H1 (cell line): ENCODE results near the gene NTRK2. TPM values are rescaled to one million over a fixed set of nuclear protein-coding genes. Genes with fewer than 3 reads are reported as not detected.

ENCODE experiments used
- CTCF ChIA-PET: fragments of 300-600 bp; sonication (Branson Sonifier 250); formaldehyde crosslinking; loops from one replicate; lab custom pipeline; 2021; ENCODE audit not compliant: partially characterized antibody; lab: Charles Lee
- POLR2A ChIA-PET: fragments of 300-600 bp; sonication (Branson Sonifier 250); formaldehyde crosslinking; loops from one replicate; lab custom pipeline; 2021; ENCODE audit warnings: inconsistent platforms; ENCODE audit not compliant: partially characterized antibody; lab: Charles Lee
- DNase-seq, 2 experiments: peaks; one replicate each; pipeline versions ENCODE4 v3.0.0 to v3.0.0-alpha.2; 2010 to 2022; ENCODE audit warnings: low spot score in 2 of 2, low read depth in 1 of 2, mixed read lengths in 1 of 2
- FAIRE-seq: peaks from 2 replicates; lab custom pipeline; 2011; peaks lifted over from hg19 to GRCh38; lab: Jason Lieb, UNC
- H2AFZ ChIP-seq: 2 replicates; pipeline ENCODE4 v1.8.1; 2012; ENCODE audit warnings: low read length, inconsistent platforms
- H2AK5ac ChIP-seq: 2 replicates; pipeline ENCODE4 v1.6.1; 2013; ENCODE audit warnings: low read depth, low read length
- H2BK120ac ChIP-seq: replicated peaks from 2 replicates; pipeline ENCODE3; 2013; ENCODE audit warnings: low read depth, low read length, inconsistent platforms
- H2BK12ac ChIP-seq: 2 replicates; pipeline ENCODE4 v1.6.1; 2013; ENCODE audit warnings: low read depth, low read length
- H2BK15ac ChIP-seq: 2 replicates; pipeline ENCODE4 v1.6.1; 2013; ENCODE audit warnings: low read length
- H2BK20ac ChIP-seq: 2 replicates; pipeline ENCODE4 v1.6.1; 2013; ENCODE audit warnings: low read length
- H2BK5ac ChIP-seq: 2 replicates; pipeline ENCODE4 v1.6.1; 2013; ENCODE audit warnings: low read depth, low read length
- H3K14ac ChIP-seq: 2 replicates; pipeline ENCODE4 v1.6.1; 2013; ENCODE audit warnings: inconsistent platforms; ENCODE audit not compliant: insufficient read length
- H3K18ac ChIP-seq: 2 replicates; pipeline ENCODE4 v1.6.1; 2013; ENCODE audit warnings: low read length; ENCODE audit errors: extremely low read depth
- H3K23ac ChIP-seq: 2 replicates; pipeline ENCODE4 v1.6.1; 2013; ENCODE audit warnings: inconsistent platforms; ENCODE audit not compliant: insufficient read length
- H3K23me2 ChIP-seq: 2 replicates; pipeline ENCODE4 v1.6.1; 2013; ENCODE audit warnings: low read depth, low read length
- H3K27ac ChIP-seq: 2 replicates; pipeline ENCODE4 v1.6.1; 2011; ENCODE audit warnings: low read depth, low read length, inconsistent platforms
- H3K27me3 ChIP-seq, 4 experiments: replicated peaks in 1 of 4; 1 replicate in 1 of 4; 2 replicates in 3 of 4; pipeline versions ENCODE4 v1.6.1 to v1.8.1; 2011 to 2013; ENCODE audit warnings: low read length in 3 of 4, mild to moderate bottlenecking in 3 of 4, inconsistent platforms in 2 of 4, mixed read lengths in 2 of 4, moderate library complexity in 1 of 4; ENCODE audit not compliant: control insufficient read depth in 3 of 4, insufficient read depth in 3 of 4; ENCODE audit errors: extremely low read depth in 1 of 4
- H3K36me3 ChIP-seq, 4 experiments: 2 replicates each; pipeline versions ENCODE4 v1.6.1 to v1.8.1; 2011 to 2013; ENCODE audit warnings: mild to moderate bottlenecking in 4 of 4, low read length in 3 of 4, moderate library complexity in 2 of 4, control low read depth in 1 of 4, inconsistent platforms in 1 of 4; ENCODE audit not compliant: insufficient read depth in 4 of 4, control insufficient read depth in 2 of 4
- H3K4ac ChIP-seq: replicated peaks from 2 replicates; pipeline ENCODE3; 2013; ENCODE audit warnings: low read length, low read depth, mixed read lengths, inconsistent platforms; ENCODE audit not compliant: insufficient read length
- H3K4me1 ChIP-seq, 4 experiments: replicated peaks in 1 of 4; 1 replicate in 1 of 4; 2 replicates in 3 of 4; pipeline versions ENCODE4 v1.6.1 to v1.8.1; 2011 to 2013; ENCODE audit warnings: low read length in 3 of 4, inconsistent platforms in 2 of 4, mixed read lengths in 1 of 4; ENCODE audit not compliant: insufficient read depth in 4 of 4, control insufficient read depth in 3 of 4
- H3K4me2 ChIP-seq, 2 experiments: 2 replicates each; pipeline versions ENCODE4 v1.6.1 to v1.8.1; 2011 to 2013; ENCODE audit warnings: low read depth in 2 of 2, low read length in 2 of 2, control low read depth in 1 of 2, inconsistent platforms in 1 of 2, mild to moderate bottlenecking in 1 of 2; ENCODE audit not compliant: insufficient read depth in 1 of 2
- H3K4me3 ChIP-seq, 4 experiments: fragments of 200-600, 300-600 bp in 1 of 4; sonication (generic), shearing (Covaris generic), sonication (Bioruptor Twin) in 1 of 4; 2 replicates each; pipeline versions ENCODE4 v1.5.1 to v1.8.1; 2011 to 2016; ENCODE audit warnings: low read length in 4 of 4, low read depth in 3 of 4, control low read depth in 2 of 4, inconsistent platforms in 2 of 4, mild to moderate bottlenecking in 2 of 4, mixed read lengths in 1 of 4, moderate library complexity in 1 of 4; ENCODE audit not compliant: insufficient read depth in 2 of 4; ENCODE audit errors: extremely low read depth in 1 of 4
- H3K56ac ChIP-seq: replicated peaks from 2 replicates; pipeline ENCODE3; 2013; ENCODE audit warnings: low read depth, mild to moderate bottlenecking, mixed read lengths, low read length, inconsistent platforms; ENCODE audit not compliant: insufficient read length
- H3K79me1 ChIP-seq: 2 replicates; pipeline ENCODE4 v1.6.1; 2013; ENCODE audit warnings: low read depth, low read length, control low read depth
- H3K79me2 ChIP-seq, 2 experiments: 2 replicates each; pipeline versions ENCODE4 v1.6.1 to v1.8.1; 2012 to 2013; ENCODE audit warnings: low read length in 2 of 2, mild to moderate bottlenecking in 2 of 2, inconsistent platforms in 1 of 2; ENCODE audit not compliant: insufficient read depth in 2 of 2, control insufficient read depth in 1 of 2
- H3K9ac ChIP-seq, 4 experiments: replicated peaks in 1 of 4; 1 replicate in 1 of 4; 2 replicates in 3 of 4; pipeline versions ENCODE4 v1.6.1 to v1.8.1; 2011 to 2013; ENCODE audit warnings: low read depth in 3 of 4, low read length in 3 of 4, control low read depth in 2 of 4, mild to moderate bottlenecking in 2 of 4, moderate library complexity in 2 of 4, inconsistent platforms in 1 of 4; ENCODE audit errors: extremely low read depth in 1 of 4
- H3K9me3 ChIP-seq, 2 experiments: 2 replicates each; pipeline versions ENCODE4 v1.6.1 to v1.8.1; 2012 to 2013; ENCODE audit warnings: mild to moderate bottlenecking in 2 of 2, moderate library complexity in 2 of 2, control low read depth in 1 of 2, inconsistent platforms in 1 of 2, low read depth in 1 of 2, low read length in 1 of 2, mixed read lengths in 1 of 2; ENCODE audit not compliant: insufficient read depth in 2 of 2
- H4K20me1 ChIP-seq, 2 experiments: replicated peaks in 1 of 2; 2 replicates each; pipeline versions ENCODE3 to v1.8.1; 2011 to 2013; ENCODE audit warnings: inconsistent platforms in 2 of 2, low read length in 2 of 2, mild to moderate bottlenecking in 1 of 2; ENCODE audit not compliant: insufficient read depth in 2 of 2, control insufficient read depth in 1 of 2
- H4K5ac ChIP-seq: 2 replicates; pipeline ENCODE4 v1.6.1; 2013; ENCODE audit warnings: low read length, low read depth, mixed read lengths, inconsistent platforms; ENCODE audit not compliant: insufficient read length
- H4K8ac ChIP-seq: 2 replicates; pipeline ENCODE4 v1.8.0; 2013; ENCODE audit warnings: mild to moderate bottlenecking, moderate library complexity, low read length, inconsistent platforms; ENCODE audit not compliant: insufficient read depth; ENCODE audit errors: extremely low read depth
- H4K91ac ChIP-seq: replicated peaks from 2 replicates; pipeline ENCODE3; 2013; ENCODE audit warnings: low read length, mixed read lengths, inconsistent platforms; ENCODE audit not compliant: insufficient read length
- BACH1 ChIP-seq: IDR thresholded peaks from 2 replicates; pipeline ENCODE4 v1.6.1; 2012; ENCODE audit warnings: low read length, improper control_type of control experiment
- BCL11A ChIP-seq, 2 experiments: IDR thresholded peaks; one replicate each; pipeline ENCODE4 v1.6.1; 2011; ENCODE audit warnings: low read depth in 2 of 2, low read length in 2 of 2, mild to moderate bottlenecking in 2 of 2
- BRCA1 ChIP-seq: IDR thresholded peaks from 2 replicates; pipeline ENCODE4 v1.6.1; 2012; ENCODE audit warnings: low read depth, low read length, improper control_type of control experiment
- CTBP2 ChIP-seq: IDR thresholded peaks from 2 replicates; pipeline ENCODE4 v1.7.0; 2011; ENCODE audit warnings: borderline replicate concordance, mild to moderate bottlenecking, moderate library complexity, mixed read lengths, low read length; ENCODE audit not compliant: insufficient read depth, insufficient read length
- HDAC6 ChIP-seq: IDR thresholded peaks from one replicate; pipeline ENCODE4 v1.7.1; 2012; ENCODE audit warnings: low read depth, mild to moderate bottlenecking, inconsistent platforms, low read length, moderate library complexity
- JUND ChIP-seq: IDR thresholded peaks from 2 replicates; pipeline ENCODE4 v1.6.1; 2011; ENCODE audit warnings: mild to moderate bottlenecking, improper control_type of control experiment, low read length
- POU5F1 ChIP-seq: IDR thresholded peaks from 2 replicates; pipeline ENCODE4 v1.6.1; 2011; ENCODE audit warnings: low read depth, mild to moderate bottlenecking, low read length, moderate library complexity
- RAD21 ChIP-seq, 2 experiments: IDR thresholded peaks in 1 of 2; conservative IDR thresholded peaks in 1 of 2; 2 replicates each; pipeline ENCODE4 v1.6.1; 2011; ENCODE audit warnings: low read depth in 2 of 2, low read length in 2 of 2, improper control_type of control experiment in 1 of 2, inconsistent platforms in 1 of 2, mild to moderate bottlenecking in 1 of 2, moderate library complexity in 1 of 2
- SIX5 ChIP-seq: IDR thresholded peaks from 2 replicates; pipeline ENCODE4 v1.6.1; 2011; ENCODE audit warnings: mild to moderate bottlenecking, low read depth, low read length
- WGBS, 2 experiments: shearing (Covaris generic) in 1 of 2; methylation state at CpG; one replicate each; pipeline versions ENCODE4 v1.1.6 to v1.1.7; 2013 to 2015; ENCODE audit warnings: low lambda C conversion rate in 2 of 2, mixed read lengths in 2 of 2, inconsistent platforms in 1 of 2, low coverage in 1 of 2, missing lambda C conversion rate in 1 of 2; ENCODE audit not compliant: insufficient replicate concordance in 2 of 2, insufficient coverage in 1 of 2, insufficient read length in 1 of 2; ENCODE audit errors: extremely low coverage in 1 of 2, missing lambda C conversion rate in 1 of 2; 5-methylcytosine and 5-hydroxymethylcytosine counted together
- polyA plus RNA-seq, 7 experiments: library from polyadenylated mRNA; depleted of rRNA in 3 of 7; stranded (reverse) in 5 of 7; unstranded in 2 of 7; fragments of >200 nt in 5 of 7; fragments of 200-250 nt in 2 of 7; gene quantifications; 1 replicate in 5 of 7; 2 replicates in 1 of 7; 4 replicates in 1 of 7; pipeline versions ENCODE4 v1.2.1 to v1.2.3, GENCODE V29; 2011 to 2013; ENCODE audit warnings: missing spikeins in 2 of 7, mixed read lengths in 2 of 7
- total RNA-seq: library from RNA; stranded (reverse); fragmentation: NEBNext Ultra II Directional; extraction: Animal tissue kit (Norgen Biotek cat#: 25700); gene quantifications from 2 replicates; pipeline ENCODE4 v1.2.1, GENCODE V29; 2021

NTRK2 gene
- total and polyA plus RNA-seq, 2 of the 8 experiments (the other 6 are each of a cell fraction or from before 2014, with no cell fraction given) = 0.03 to 0.04 TPM

GRCh38 chr9:84926793-84927192, 257.3 kb downstream of the NTRK2 start:
- no peak overlapping the region for H2BK120ac ChIP-seq
- H3K4me3 ChIP-seq = no peak overlapping the region
- no peak overlapping the region for H2BK12ac ChIP-seq
- no peaks in the 10 kb centered on the region for H3K23me2 ChIP-seq
- H2BK5ac ChIP-seq = no peak overlapping the region
- no peaks in the 10 kb centered on the region for H3K36me3 ChIP-seq
- DNase-seq = no peak
- ChIA-PET CTCF (no interaction called here), POLR2A (no interaction called here)
- no peak overlapping the region for H2AFZ ChIP-seq
- no peaks in the 10 kb centered on the region; a peak in 1 of 7 replicates for H3K4me1 ChIP-seq
- H3K4me2 ChIP-seq = no peak overlapping the region
- H2BK15ac ChIP-seq = no peak overlapping the region
- H3K23ac ChIP-seq = no peak overlapping the region
- H3K27ac ChIP-seq = no peak overlapping the region
- H4K20me1 ChIP-seq = no peaks in the 10 kb centered on the region
- no peak overlapping the region for H3K56ac ChIP-seq
- 91% methylated on average over 3 of the region's 3 CpGs; no CpG with 5 or more reads in 1 of the 2 experiments for WGBS, 2 experiments
- H3K14ac ChIP-seq = no peak overlapping the region
- no peak overlapping the region for H3K4ac ChIP-seq
- no peak overlapping the region for H3K9ac ChIP-seq
- H4K91ac ChIP-seq = no peak overlapping the region
- no peak overlapping the region for H4K5ac ChIP-seq
- no peak overlapping the region for H3K18ac ChIP-seq
- no peaks in the 10 kb centered on the region for H3K9me3 ChIP-seq
- no peaks in the 10 kb centered on the region for H3K79me2 ChIP-seq
- no peaks in the 10 kb centered on the region for H3K27me3 ChIP-seq
- TF ChIP-seq BACH1 (no peak), BRCA1 (no peak), RAD21 (IDR thresholded peaks at IDR 0.05 in 1 of 2, conservative IDR thresholded peaks at IDR 0.05 in 1 of 2; ENCODE audit: low read depth in 2 of 2, low read length in 2 of 2) (no peak), HDAC6 (no peak), SIX5 (no peak), JUND (no peak), BCL11A (IDR thresholded peaks at IDR 0.05; ENCODE audit: low read depth in 2 of 2, low read length in 2 of 2) (no peak), CTBP2 (no peak), POU5F1 (no peak)
- no peak overlapping the region for H2AK5ac ChIP-seq
- no peaks in the 10 kb centered on the region for H3K79me1 ChIP-seq
- H4K8ac ChIP-seq = no peak overlapping the region
- FAIRE-seq = no peak
- no peak overlapping the region for H2BK20ac ChIP-seq
